T-cell (primary cell): ENCODE measurements around the gene SH2D1B. TPM values are rescaled to one million over a fixed set of nuclear protein-coding genes. Genes with fewer than 3 reads are reported as not detected.

Experiments
- ATAC-seq, 4 experiments: fragments of 200-7000 bp in 3 of 4; fragments of 150-1000 bp in 1 of 4; cut with Tn5 transposase; replicated peaks in 1 of 4; 1 replicate in 3 of 4; 2 replicates in 1 of 4; pipeline ENCODE4 v1.10.0; 2021; ENCODE audit warnings: moderate library complexity in 3 of 4, mild to moderate bottlenecking in 2 of 4, moderate number of reproducible peaks in 1 of 4
- CTCF ChIA-PET, 2 donors: fragments of 300-600 bp; sonication (Branson Sonifier 250); formaldehyde crosslinking; loops; one replicate each; lab custom pipeline; 2022; ENCODE audit warnings: antibody characterized with exemption in 2 of 2; lab: Charles Lee
- POLR2A ChIA-PET, 2 donors: fragments of 300-600 bp; sonication (Branson Sonifier 250); formaldehyde crosslinking; loops; one replicate each; lab custom pipeline; 2022; ENCODE audit warnings: antibody characterized with exemption in 2 of 2; lab: Charles Lee
- DNase-seq, 35 experiments: peaks; one replicate each; pipeline versions ENCODE4 v3.0.0 to v3.0.0-alpha.2; 2013 to 2023
- H3K27ac ChIP-seq: one replicate; pipeline ENCODE4 v1.5.1; 2013; ENCODE audit warnings: low read length
- H3K27me3 ChIP-seq, 2 experiments: replicated peaks in 1 of 2; 1 replicate in 1 of 2; 2 replicates in 1 of 2; pipeline versions ENCODE4 v1.6.1 to v1.7.0; 2013; ENCODE audit warnings: low read length in 1 of 2, mixed read lengths in 1 of 2; ENCODE audit not compliant: control insufficient read depth in 2 of 2, insufficient read depth in 2 of 2; ENCODE audit errors: extremely low read depth in 1 of 2
- H3K36me3 ChIP-seq, 2 donors: 1 replicate in 1 of 2; 2 replicates in 1 of 2; pipeline versions ENCODE4 v1.6.1 to v1.7.0; 2013; ENCODE audit warnings: low read length in 1 of 2; ENCODE audit not compliant: control insufficient read depth in 2 of 2, insufficient read depth in 1 of 2; ENCODE audit errors: extremely low read depth in 1 of 2
- H3K4me1 ChIP-seq, 2 experiments: 1 replicate in 1 of 2; 2 replicates in 1 of 2; pipeline versions ENCODE4 v1.6.1 to v1.7.0; 2013; ENCODE audit warnings: low read length in 2 of 2, mixed read lengths in 1 of 2; ENCODE audit not compliant: insufficient read depth in 2 of 2, control insufficient read depth in 1 of 2; ENCODE audit errors: extremely low read depth in 1 of 2
- H3K4me3 ChIP-seq, 2 donors: 1 replicate in 1 of 2; 2 replicates in 1 of 2; pipeline versions ENCODE4 v1.5.1 to v1.7.0; 2013; ENCODE audit warnings: mild to moderate bottlenecking in 2 of 2, low read length in 1 of 2, moderate library complexity in 1 of 2; ENCODE audit not compliant: control insufficient read depth in 1 of 2; ENCODE audit errors: extremely low read depth in 1 of 2
- H3K9me3 ChIP-seq: 2 replicates; pipeline ENCODE4 v1.7.0; 2013
- H3K27ac Mint-ChIP-seq, 2 donors: one replicate each; pipeline ENCODE4 v1.8.0; 2020 to 2021; ENCODE audit warnings: mild to moderate bottlenecking in 2 of 2, mixed read lengths in 2 of 2
- H3K27me3 Mint-ChIP-seq, 2 donors: one replicate each; pipeline ENCODE4 v1.8.0; 2021 to 2022; ENCODE audit warnings: mixed read lengths in 2 of 2
- H3K36me3 Mint-ChIP-seq: one replicate; pipeline ENCODE4 v1.8.0; 2021; ENCODE audit warnings: mixed read lengths
- H3K4me1 Mint-ChIP-seq, 3 donors: one replicate each; pipeline ENCODE4 v1.8.0; 2020 to 2022; ENCODE audit warnings: mixed read lengths in 3 of 3, mild to moderate bottlenecking in 1 of 3
- H3K4me3 Mint-ChIP-seq, 3 donors: one replicate each; pipeline ENCODE4 v1.8.0; 2020 to 2022; ENCODE audit warnings: mild to moderate bottlenecking in 3 of 3, mixed read lengths in 3 of 3, moderate library complexity in 3 of 3
- H3K9me3 Mint-ChIP-seq, 3 donors: one replicate each; pipeline ENCODE4 v1.8.0; 2020 to 2022; ENCODE audit warnings: mixed read lengths in 3 of 3
- WGBS: methylation state at CpG from one replicate; pipeline ENCODE4 v1.1.5; 2013; ENCODE audit warnings: missing lambda C conversion rate; ENCODE audit not compliant: insufficient coverage; 5-methylcytosine and 5-hydroxymethylcytosine counted together
- total RNA-seq, 35 experiments: library from RNA in 6 of 35; stranded (reverse) in 6 of 35; fragments of 120-200 nt in 1 of 35; gene quantifications; one replicate each; pipeline versions ENCODE4 v1.2.1 to v1.2.4 and lab custom pipeline; 2013 to 2026

Gene SH2D1B
- total RNA-seq, 5 donors from 2014 or later (not counting 1 experiment from before 2014, with no cell fraction given): 0.20 to 1.5 (median 0.66) TPM

DNA sequence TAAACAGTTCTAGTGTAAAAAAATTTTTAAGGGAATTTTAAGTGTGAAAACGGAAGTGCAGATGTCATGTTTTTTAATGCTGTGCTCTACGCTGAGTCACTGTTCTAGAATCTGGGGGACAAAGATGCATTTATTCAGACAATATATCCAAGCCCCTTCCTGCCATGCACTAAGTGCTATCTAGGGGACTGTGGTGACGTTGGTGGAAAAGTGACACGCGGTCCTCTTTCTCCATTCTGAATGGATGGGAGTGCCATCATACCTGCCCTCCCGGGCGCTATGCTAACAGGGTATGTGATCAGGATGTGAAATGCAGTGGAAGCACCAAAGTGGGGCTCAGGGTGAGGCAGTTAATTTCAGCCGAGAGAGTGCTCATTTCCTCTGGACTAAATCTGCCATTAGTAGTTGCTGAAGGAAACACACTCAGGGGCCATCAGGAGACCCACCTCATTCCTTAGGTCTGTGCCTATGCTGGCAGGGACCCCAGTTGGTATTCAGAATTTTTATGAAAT lies 23.8 kb downstream of the SH2D1B start:
- no peaks in the 10 kb centered on the region for H3K4me1 ChIP-seq
- H3K27me3 ChIP-seq: peaks cover 0 to 33% of the 10 kb centered on the region in 2 experiments
- H3K4me3 ChIP-seq: no peak overlapping the region
- Mint-ChIP-seq H3K4me1 (peaks cover 5 to 7% (median 6%) of the 10 kb centered on the region in 3 donors), H3K36me3 (no peaks in the 10 kb centered on the region), H3K9me3 (no peaks in the 10 kb centered on the region), H3K4me3 (no peak overlapping the region), H3K27ac (no peak overlapping the region), H3K27me3 (peaks cover 9 to 17% of the 10 kb centered on the region in 2 donors)
- no peak overlapping the region for H3K27ac ChIP-seq
- H3K36me3 ChIP-seq: no peaks in the 10 kb centered on the region
- ChIA-PET POLR2A (no interaction called here), CTCF (no interaction called here)
- 87% methylated on average over 5 of the region's 8 CpGs for whole genome bisulfite sequencing
- DNase-seq (no peak), ATAC-seq (no peak)
- H3K9me3 ChIP-seq: no peaks in the 10 kb centered on the region

DNA sequence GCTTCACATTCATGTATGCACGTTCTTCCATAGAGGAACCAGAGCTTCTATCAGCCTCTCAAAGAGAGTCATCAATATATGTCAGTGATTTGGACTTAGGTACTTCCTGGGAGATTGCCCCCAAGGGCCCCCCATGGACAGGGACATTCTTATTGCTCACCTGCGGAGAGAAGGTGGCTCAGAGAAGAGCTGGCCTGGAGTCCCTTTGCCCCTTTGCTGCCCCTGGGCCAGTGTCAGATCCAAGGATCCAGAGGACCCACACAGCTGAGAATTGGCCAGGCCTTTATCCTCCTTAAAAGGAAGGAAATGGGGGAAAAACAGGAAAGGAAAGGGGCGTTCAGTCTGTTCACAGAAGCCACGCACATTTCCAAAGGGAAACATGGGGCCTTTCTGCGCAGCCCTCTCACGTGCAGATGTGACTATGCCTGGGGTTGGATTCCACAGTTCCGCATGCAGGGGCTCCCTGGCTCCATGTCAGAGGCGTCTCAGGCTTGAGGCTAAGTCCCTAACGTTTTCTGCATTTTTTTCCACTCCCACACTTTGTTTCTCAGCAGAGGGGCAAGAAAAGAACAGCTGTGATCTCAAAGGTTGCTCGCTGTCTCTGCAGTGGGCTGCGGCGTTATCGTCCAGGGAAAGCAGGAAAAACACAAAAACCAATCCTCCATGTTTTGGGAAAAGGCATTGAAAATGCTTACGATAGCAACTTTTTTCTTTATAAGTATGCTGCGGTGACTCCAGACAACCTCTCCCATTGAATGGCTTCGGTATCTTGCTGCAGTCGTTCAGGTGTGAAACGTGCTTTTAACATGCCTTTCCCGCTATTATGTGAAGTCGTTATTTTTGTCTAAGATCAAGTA lies 24.5 kb downstream of the SH2D1B start:
- H3K4me1 Mint-ChIP-seq: peaks cover 5 to 7% (median 6%) of the 10 kb centered on the region in 3 donors
- no peaks in the 10 kb centered on the region for H3K4me1 ChIP-seq
- H3K36me3 ChIP-seq: no peaks in the 10 kb centered on the region
- POLR2A ChIA-PET: interaction anchor here in 1 of 2 donors (0.6 kb wide), 1 partner anchor 11 kb away, joined by 3 read pairs; the partner anchor contains the start of gene SPATA46
- CTCF ChIA-PET: no interaction called here
- ATAC-seq (no peak), DNase-seq (no peak)
- no peak overlapping the region for H3K27ac Mint-ChIP-seq
- H3K27me3 Mint-ChIP-seq: peaks cover 9 to 16% of the 10 kb centered on the region in 2 donors
- H3K9me3 Mint-ChIP-seq: no peaks in the 10 kb centered on the region
- H3K27ac ChIP-seq: no peak overlapping the region
- H3K27me3 ChIP-seq: peaks cover 0 to 33% of the 10 kb centered on the region in 2 experiments
- no peak overlapping the region for H3K4me3 Mint-ChIP-seq
- H3K9me3 ChIP-seq: no peaks in the 10 kb centered on the region
- no peak overlapping the region for H3K4me3 ChIP-seq
- H3K36me3 Mint-ChIP-seq: no peaks in the 10 kb centered on the region
- WGBS: 78% methylated on average over 10 of the region's 20 CpGs

DNA sequence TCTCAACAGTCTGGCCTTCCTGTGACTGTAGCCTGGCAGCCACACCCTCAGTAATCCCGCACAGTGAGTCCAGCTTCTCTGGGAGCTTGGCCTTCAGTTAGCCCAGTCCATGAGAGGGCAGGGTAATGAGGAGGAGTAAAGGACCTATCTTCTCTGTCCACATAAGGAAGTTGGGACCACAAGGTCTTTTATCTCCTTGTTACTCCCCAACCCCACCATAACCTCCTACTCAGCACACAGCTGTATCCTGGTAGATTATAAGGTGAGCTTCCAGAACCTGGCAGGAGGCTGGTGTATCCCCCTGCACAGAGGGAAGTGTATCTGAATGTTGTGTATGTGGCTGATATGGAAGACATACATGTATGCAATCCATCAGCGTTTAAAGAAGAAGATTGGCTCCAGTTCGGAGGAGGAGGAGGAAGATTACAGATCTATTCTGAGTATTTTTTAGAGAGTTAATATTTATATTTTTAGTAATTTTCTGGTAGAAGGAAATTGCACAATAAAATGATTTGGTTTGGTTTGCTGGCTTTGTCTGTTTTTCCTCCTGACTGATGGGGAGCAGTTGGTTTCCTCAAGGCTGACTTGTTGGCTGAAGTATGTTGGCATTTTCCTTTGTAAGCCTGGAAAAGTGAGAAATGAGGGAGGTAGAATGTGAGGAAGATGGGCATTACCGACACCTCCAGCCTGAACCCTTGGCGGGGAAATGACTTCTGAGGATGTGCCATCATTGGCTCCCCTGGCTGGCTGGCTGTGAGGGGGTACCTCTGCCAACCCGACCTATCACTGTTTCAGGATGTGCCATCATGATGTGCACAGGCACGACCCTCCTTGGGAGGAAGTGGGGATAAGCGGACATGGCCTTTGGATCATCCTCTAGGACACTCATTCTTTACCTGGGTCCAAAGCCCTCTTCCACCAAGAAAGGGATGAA lies 25.4 kb downstream of the SH2D1B start:
- Histone ChIP-seq H3K27ac (no peak overlapping the region), H3K4me3 (no peak overlapping the region), H3K4me1 (no peaks in the 10 kb centered on the region), H3K36me3 (no peaks in the 10 kb centered on the region), H3K9me3 (no peaks in the 10 kb centered on the region), H3K27me3 (peaks cover 0 to 33% of the 10 kb centered on the region in 2 experiments)
- Mint-ChIP-seq H3K4me3 (no peak overlapping the region), H3K4me1 (peaks cover 5 to 7% (median 6%) of the 10 kb centered on the region in 3 donors), H3K36me3 (no peaks in the 10 kb centered on the region), H3K9me3 (no peaks in the 10 kb centered on the region), H3K27me3 (peaks cover 9 to 16% of the 10 kb centered on the region in 2 donors), H3K27ac (no peak overlapping the region)
- DNase-seq: no peak
- WGBS: 100% methylated on average over 1 of the region's 8 CpGs
- ATAC-seq: no peak
- CTCF ChIA-PET: no interaction called here
- POLR2A ChIA-PET: no interaction called here

- Mint-ChIP-seq H3K27me3 (peaks cover 9 to 16% of the 10 kb centered on the region in 2 donors), H3K36me3 (no peaks in the 10 kb centered on the region), H3K4me3 (no peak overlapping the region), H3K4me1 (peaks cover 5 to 7% (median 6%) of the 10 kb centered on the region in 3 donors), H3K9me3 (no peaks in the 10 kb centered on the region), H3K27ac (no peak overlapping the region)
- ChIA-PET POLR2A (no interaction called here), CTCF (no interaction called here)
- Histone ChIP-seq H3K9me3 (no peaks in the 10 kb centered on the region), H3K27me3 (peaks cover 0 to 33% of the 10 kb centered on the region in 2 experiments), H3K4me3 (no peak overlapping the region), H3K27ac (no peak overlapping the region), H3K36me3 (no peaks in the 10 kb centered on the region), H3K4me1 (no peaks in the 10 kb centered on the region)
- WGBS: 95% methylated on average over 2 of the region's 3 CpGs
- ATAC-seq: no peak
- no peak for DNase-seq
Measured at GRCh38 chr1:162385702-162386101, 26.2 kb downstream of the SH2D1B start.

DNA sequence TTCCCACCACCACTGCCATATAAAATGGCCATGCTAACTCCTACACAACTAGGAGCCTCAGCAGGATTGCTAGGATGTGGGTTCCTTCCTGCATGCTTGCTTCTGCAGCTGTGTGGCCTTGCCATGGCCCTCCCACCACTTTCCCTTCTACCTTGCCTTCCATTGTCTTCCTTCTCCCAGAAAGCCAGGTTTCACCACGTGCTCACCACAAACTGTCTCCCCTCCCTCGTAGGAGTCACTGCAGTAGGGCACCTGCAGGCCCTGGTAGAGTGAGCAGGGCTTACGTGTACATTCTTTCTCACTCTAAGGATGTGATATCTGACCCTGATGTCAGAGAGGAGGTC lies 26.7 kb downstream of the SH2D1B start:
- Mint-ChIP-seq H3K9me3 (no peaks in the 10 kb centered on the region), H3K36me3 (no peaks in the 10 kb centered on the region), H3K27ac (no peak overlapping the region), H3K27me3 (peaks cover 9 to 12% of the 10 kb centered on the region in 2 donors), H3K4me1 (peaks cover 5 to 7% (median 6%) of the 10 kb centered on the region in 3 donors), H3K4me3 (no peak overlapping the region)
- H3K4me1 ChIP-seq: no peaks in the 10 kb centered on the region
- ChIA-PET CTCF (no interaction called here), POLR2A (no interaction called here)
- WGBS: 14% methylated on average over 1 of the region's 3 CpGs
- H3K9me3 ChIP-seq: no peaks in the 10 kb centered on the region
- no peak overlapping the region for H3K4me3 ChIP-seq
- DNase-seq (no peak), ATAC-seq (no peak)
- H3K27me3 ChIP-seq: peaks cover 0 to 29% of the 10 kb centered on the region in 2 experiments
- no peak overlapping the region for H3K27ac ChIP-seq
- H3K36me3 ChIP-seq: no peaks in the 10 kb centered on the region

GRCh38 chr1:162384601-162385279 lies 27.2 kb downstream of the SH2D1B start:
- ATAC-seq (no peak), DNase-seq (no peak)
- Mint-ChIP-seq H3K36me3 (no peaks in the 10 kb centered on the region), H3K27me3 (peaks cover 9 to 11% of the 10 kb centered on the region in 2 donors), H3K4me3 (no peak overlapping the region), H3K27ac (no peak overlapping the region), H3K9me3 (no peaks in the 10 kb centered on the region), H3K4me1 (peaks cover 5 to 7% (median 6%) of the 10 kb centered on the region in 3 donors)
- H3K27ac ChIP-seq: no peak overlapping the region
- H3K4me3 ChIP-seq: no peak overlapping the region
- ChIA-PET CTCF (no interaction called here), POLR2A (no interaction called here)
- no peaks in the 10 kb centered on the region for H3K36me3 ChIP-seq
- H3K27me3 ChIP-seq: peaks cover 0 to 24% of the 10 kb centered on the region in 2 experiments
- no peaks in the 10 kb centered on the region for H3K9me3 ChIP-seq
- no peaks in the 10 kb centered on the region for H3K4me1 ChIP-seq
- 82% methylated on average over 10 of the region's 10 CpGs for WGBS
